ENCODE measurements around the gene MAPT.

DNA sequence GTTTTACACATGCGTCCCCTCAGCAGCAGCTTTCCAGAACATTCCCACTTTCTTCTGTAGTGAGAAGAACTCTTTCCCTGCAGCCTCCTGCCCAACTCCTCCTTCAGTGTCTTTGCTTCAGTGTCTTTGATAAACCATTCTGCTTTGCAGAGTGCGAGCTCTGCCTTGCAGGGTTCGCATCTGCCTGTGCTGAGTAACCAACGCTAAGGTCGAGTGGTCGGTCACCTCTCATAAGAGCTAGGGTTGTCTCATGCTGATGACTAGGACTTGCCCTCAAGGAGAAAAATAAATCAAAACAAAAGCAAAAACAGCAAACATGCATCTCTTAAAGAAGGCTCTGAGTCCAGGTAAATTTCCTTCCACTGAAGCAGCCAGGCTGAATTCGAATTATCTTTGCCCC, 22.7 kb downstream of the MAPT start:
- TF ChIP-seq, protein P1, sequence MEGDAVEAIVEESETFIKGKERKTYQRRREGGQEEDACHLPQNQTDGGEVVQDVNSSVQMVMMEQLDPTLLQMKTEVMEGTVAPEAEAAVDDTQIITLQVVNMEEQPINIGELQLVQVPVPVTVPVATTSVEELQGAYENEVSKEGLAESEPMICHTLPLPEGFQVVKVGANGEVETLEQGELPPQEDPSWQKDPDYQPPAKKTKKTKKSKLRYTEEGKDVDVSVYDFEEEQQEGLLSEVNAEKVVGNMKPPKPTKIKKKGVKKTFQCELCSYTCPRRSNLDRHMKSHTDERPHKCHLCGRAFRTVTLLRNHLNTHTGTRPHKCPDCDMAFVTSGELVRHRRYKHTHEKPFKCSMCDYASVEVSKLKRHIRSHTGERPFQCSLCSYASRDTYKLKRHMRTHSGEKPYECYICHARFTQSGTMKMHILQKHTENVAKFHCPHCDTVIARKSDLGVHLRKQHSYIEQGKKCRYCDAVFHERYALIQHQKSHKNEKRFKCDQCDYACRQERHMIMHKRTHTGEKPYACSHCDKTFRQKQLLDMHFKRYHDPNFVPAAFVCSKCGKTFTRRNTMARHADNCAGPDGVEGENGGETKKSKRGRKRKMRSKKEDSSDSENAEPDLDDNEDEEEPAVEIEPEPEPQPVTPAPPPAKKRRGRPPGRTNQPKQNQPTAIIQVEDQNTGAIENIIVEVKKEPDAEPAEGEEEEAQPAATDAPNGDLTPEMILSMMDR (IDR thresholded peaks at IDR 0.05), result no peak
- no peak for TF ChIP-seq POLR2AphosphoS5 (IDR thresholded peaks at IDR 0.05)
